SU-DHL-6 (cell line): ENCODE data around the gene TMEM225B.
"Not testable (repeated sequence)": the region's sequence is repeated elsewhere in the genome, so short reads cannot be mapped to it uniquely, and the experiment has no call there.

ENCODE experiments used
- H2AFZ ChIP-seq: fragments of 200-600 bp; sonication (generic); 2 replicates; pipeline ENCODE4 v1.6.1; 2014; ENCODE audit warnings: low read depth, mild to moderate bottlenecking, moderate library complexity, mixed read lengths, antibody characterized with exemption, low read length; ENCODE audit not compliant: severe bottlenecking
- H3F3A ChIP-seq: fragments of 200-600 bp; shearing (Covaris generic); 2 replicates; pipeline ENCODE4 v1.6.0; 2016; ENCODE audit warnings: antibody characterized with exemption, mild to moderate bottlenecking; ENCODE audit not compliant: insufficient read depth
- H3K27ac ChIP-seq: fragments of 200-600 bp; sonication (generic); 2 replicates; pipeline ENCODE4 v1.5.1; 2016; ENCODE audit warnings: low read depth, mild to moderate bottlenecking, low read length, moderate library complexity, mixed read lengths
- H3K27me3 ChIP-seq: fragments of 200-600 bp; sonication (generic), shearing (Covaris generic); 2 replicates; pipeline ENCODE4 v1.6.0; 2014; ENCODE audit warnings: mild to moderate bottlenecking, low read length
- H3K36me3 ChIP-seq: fragments of 200-600 bp; sonication (generic); 2 replicates; pipeline ENCODE4 v1.6.1; 2014; ENCODE audit warnings: mild to moderate bottlenecking, low read length, mixed read lengths
- H3K4me2 ChIP-seq: fragments of 300-600, 200-600 bp; shearing (Covaris generic), sonication (generic); 2 replicates; pipeline ENCODE4 v1.6.0; 2014; ENCODE audit warnings: low read length, low read depth, mild to moderate bottlenecking; ENCODE audit not compliant: poor library complexity, severe bottlenecking
- H3K4me3 ChIP-seq: fragments of 200-600 bp; sonication (generic); 2 replicates; pipeline ENCODE4 v1.5.1; 2014; ENCODE audit warnings: antibody characterized with exemption, low read length, mild to moderate bottlenecking, mixed read lengths; ENCODE audit not compliant: insufficient read depth, poor library complexity, severe bottlenecking
- H3K79me2 ChIP-seq: fragments of 200-600 bp; sonication (generic); 2 replicates; pipeline ENCODE4 v1.6.1; 2014; ENCODE audit warnings: mild to moderate bottlenecking, low read length, moderate library complexity; ENCODE audit not compliant: insufficient read depth
- H3K9ac ChIP-seq: fragments of 200-600 bp; sonication (generic); 2 replicates; pipeline ENCODE4 v1.7.0; 2014; ENCODE audit warnings: mild to moderate bottlenecking, low read length
- H3K9me2 ChIP-seq: fragments of 200-600 bp; sonication (generic); replicated peaks from 2 replicates; pipeline ENCODE4 v1.6.1; 2014; ENCODE audit warnings: low read length; ENCODE audit not compliant: insufficient read depth
- H3K9me3 ChIP-seq: fragments of 200-600 bp; sonication (generic); 2 replicates; pipeline ENCODE4 v1.6.1; 2014; ENCODE audit warnings: low read length, mixed read lengths; ENCODE audit not compliant: insufficient read depth
- H4K20me1 ChIP-seq: fragments of 200-600 bp; sonication (generic); 2 replicates; pipeline ENCODE4 v1.6.1; 2014; ENCODE audit warnings: low read depth, mild to moderate bottlenecking, antibody characterized with exemption, low read length, moderate library complexity, mixed read lengths
- CTCF ChIP-seq: fragments of 200-600 bp; sonication (generic); IDR thresholded peaks from one replicate; pipeline ENCODE4 v1.5.1; 2017; ENCODE audit warnings: antibody characterized with exemption, mild to moderate bottlenecking, low read length, moderate library complexity; ENCODE audit not compliant: insufficient read depth, poor library complexity, severe bottlenecking
- EZH2phosphoT487 ChIP-seq: fragments of 200-600 bp; sonication (generic), shearing (Covaris generic); conservative IDR thresholded peaks from 2 replicates; pipeline ENCODE4 v1.6.1; 2018; ENCODE audit warnings: mild to moderate bottlenecking, antibody characterized with exemption, low read length, moderate library complexity, mixed read lengths

TMEM225B gene

GRCh38 chr7:99563650-99564049, 34.4 kb upstream of the TMEM225B start:
- Histone ChIP-seq H3K27me3 (no peaks in the 10 kb centered on the region), H3K4me2 (no peak overlapping the region), H3K36me3 (peaks cover 42% of the 10 kb centered on the region), H3K9me2 (no peaks in the 10 kb centered on the region), H4K20me1 (no peaks in the 10 kb centered on the region), H3K4me3 (no peak overlapping the region), H3K27ac (no peak overlapping the region), H3K9me3 (no peaks in the 10 kb centered on the region), H2AFZ (no peak overlapping the region), H3F3A (0 out of 2 replicates have a peak, but pooled peaks cover 6% of the 10 kb centered on the region), H3K9ac (no peak overlapping the region), H3K79me2 (peaks cover 54% of the 10 kb centered on the region)
- TF ChIP-seq CTCF: no peak
- TF ChIP-seq EZH2phosphoT487: no peak

- H3F3A ChIP-seq: not testable (repeated sequence)
- H3K36me3 ChIP-seq: peaks cover 33% of the 10 kb centered on the region; the same call in 1 of the 2 replicates
These were observed 29.3 kb upstream of the TMEM225B start for GRCh38 chr7:99568770-99569169.

GRCh38 chr7:99571768-99572167, 26.3 kb upstream of the TMEM225B start:
- Histone ChIP-seq H3K27ac (no peak overlapping the region), H4K20me1 (no peaks in the 10 kb centered on the region), H3K79me2 (no peaks in the 10 kb centered on the region; the same call in 1 of the 2 replicates), H3K9me3 (no peaks in the 10 kb centered on the region), H3K4me2 (no peak overlapping the region), H3F3A (0 out of 2 replicates have a peak, but pooled peaks cover 3% of the 10 kb centered on the region), H3K36me3 (peaks cover 17% of the 10 kb centered on the region; the same call in 1 of the 2 replicates), H2AFZ (no peak overlapping the region), H3K4me3 (no peak overlapping the region), H3K27me3 (no peaks in the 10 kb centered on the region), H3K9ac (no peak overlapping the region), H3K9me2 (no peaks in the 10 kb centered on the region)
- no peak for TF ChIP-seq CTCF
- TF ChIP-seq EZH2phosphoT487: no peak

More at GRCh38 chr7:99568770-99569169, 29.3 kb upstream of the TMEM225B start:
- H2AFZ ChIP-seq, H4K20me1 ChIP-seq, H3K4me3 ChIP-seq, H3K9me2 ChIP-seq, H3K27me3 ChIP-seq, H3K9me3 ChIP-seq, H3K4me2 ChIP-seq, H3K27ac ChIP-seq, H3K9ac ChIP-seq: not testable (repeated sequence)
- H3K79me2 ChIP-seq: peaks cover 14% of the 10 kb centered on the region

- no peak overlapping the region for H3K4me2 ChIP-seq
- peaks cover 17% of the 10 kb centered on the region; the same call in 1 of the 2 replicates for H3K36me3 ChIP-seq
- no peaks in the 10 kb centered on the region for H4K20me1 ChIP-seq
- no peak overlapping the region for H3K4me3 ChIP-seq
- 0 out of 2 replicates have a peak, but pooled peaks cover 8% of the 10 kb centered on the region for H3F3A ChIP-seq
- no peaks in the 10 kb centered on the region for H3K9me3 ChIP-seq
- no peak overlapping the region for H3K9ac ChIP-seq
- no peak overlapping the region for H2AFZ ChIP-seq
- H3K9me2 ChIP-seq: no peaks in the 10 kb centered on the region
- TF ChIP-seq EZH2phosphoT487 (no peak), CTCF (no peak)
- no peaks in the 10 kb centered on the region for H3K27me3 ChIP-seq
- no peak overlapping the region for H3K27ac ChIP-seq
- H3K79me2 ChIP-seq: no peaks in the 10 kb centered on the region; the same call in 1 of the 2 replicates
These were observed 24.8 kb upstream of the TMEM225B start for GRCh38 chr7:99573257-99573656.
